ENCODE results near the gene PLEKHG2. TPM values are rescaled to one million over a fixed set of nuclear protein-coding genes. Genes with fewer than 3 reads are reported as not detected.

The PLEKHG2 gene
- total and polyA plus RNA-seq, 9 of the 15 experiments (the other 6 are each of a cell fraction or from before 2014, with no cell fraction given), result 0.98 to 45.7 (median 9.8) TPM

GRCh38 chr19:39409208-39410016 is 3.1 kb upstream of the PLEKHG2 start:
- ChIA-PET CTCF (ENCODE audit: low intra/inter-chr PET ratio) (interaction anchor here (0.6 kb wide), 1 partner anchor 69 kb away, joined by 4 read pairs; no protein-coding TSS in a partner anchor), POLR2A (interaction anchor here (1.0 to 4.0 kb wide), 5 partner anchors 11 to 88 kb away, joined by 6 to 18 read pairs (median 12); partner anchors contain the start of genes MED29, PAF1 and RPS16)
- no peaks in the 10 kb centered on the region for H3K27me3 ChIP-seq (ENCODE audit: control insufficient read depth in 2 of 2, insufficient read depth in 2 of 2, low read length in 2 of 2)
- peak; percentile 63 to 84 (median 74) for DNase-seq (ENCODE audit: extremely low read depth in 1 of 4, low spot score in 3 of 4)
- H4K20me1 ChIP-seq (replicated peaks; ENCODE audit: control insufficient read depth, insufficient read depth, low read length), result peaks cover 4% of the 10 kb centered on the region; the same call in 1 of the 2 replicates
- ATAC-seq, result peak; percentile 32
- H3K79me2 ChIP-seq (ENCODE audit: control insufficient read depth, insufficient read depth, low read length), result peaks cover 60% of the 10 kb centered on the region
- H2AFZ ChIP-seq (ENCODE audit: low read depth, low read length), result peak overlapping the region; percentile 85
- H3K9me3 ChIP-seq (replicated peaks; ENCODE audit: control insufficient read depth, insufficient read depth, low read depth, low read length), result no peaks in the 10 kb centered on the region
- no TSS peak for BruUV-seq (replicated peaks)
- H3K9me1 ChIP-seq (ENCODE audit: control insufficient read depth, insufficient read depth, low read length), result no peaks in the 10 kb centered on the region
- H3K27ac ChIP-seq (ENCODE audit: extremely low read depth, low read depth, low read length), result peak overlapping the region; percentile 98
- H3K9ac ChIP-seq (ENCODE audit: insufficient read depth in 1 of 2, low read depth in 2 of 2, low read length in 2 of 2), result peak overlapping the region; percentile 91 to 94
- no peak for FAIRE-seq
- WGBS (ENCODE audit: insufficient coverage, low coverage, missing lambda C conversion rate), result under 1% methylated on average over 32 of the region's 52 CpGs
- H3K36me3 ChIP-seq (ENCODE audit: control insufficient read depth, insufficient read depth, low read length), result peaks cover 13% of the 10 kb centered on the region; the same call in 1 of the 3 replicates
- peak overlapping the region; percentile 85 for H3K4me2 ChIP-seq (ENCODE audit: insufficient read depth, low read length)
- H3K4me1 ChIP-seq (replicated peaks in 1 of 2; ENCODE audit: control insufficient read depth in 2 of 2, insufficient read depth in 2 of 2, low read length in 2 of 2), result peaks cover 50 to 76% of the 10 kb centered on the region in 2 experiments
- intact Hi-C loops (cut with micrococcal nuclease), result loop anchor here (2.0 to 5.0 kb wide), 4 partner anchors 67 to 287 kb away; partner anchors contain the start of gene SAMD4B
- H3K4me3 ChIP-seq, result peak overlapping the region; percentile 61
- in situ Hi-C loops (cut with MboI), result no loop called here
- TF ChIP-seq, protein P1, sequence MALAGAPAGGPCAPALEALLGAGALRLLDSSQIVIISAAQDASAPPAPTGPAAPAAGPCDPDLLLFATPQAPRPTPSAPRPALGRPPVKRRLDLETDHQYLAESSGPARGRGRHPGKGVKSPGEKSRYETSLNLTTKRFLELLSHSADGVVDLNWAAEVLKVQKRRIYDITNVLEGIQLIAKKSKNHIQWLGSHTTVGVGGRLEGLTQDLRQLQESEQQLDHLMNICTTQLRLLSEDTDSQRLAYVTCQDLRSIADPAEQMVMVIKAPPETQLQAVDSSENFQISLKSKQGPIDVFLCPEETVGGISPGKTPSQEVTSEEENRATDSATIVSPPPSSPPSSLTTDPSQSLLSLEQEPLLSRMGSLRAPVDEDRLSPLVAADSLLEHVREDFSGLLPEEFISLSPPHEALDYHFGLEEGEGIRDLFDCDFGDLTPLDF (CRISPR knock-in tag; IDR thresholded peaks at IDR 0.05), result no peak
- TF ChIP-seq DMBX1 (CRISPR knock-in tag; IDR thresholded peaks at IDR 0.05; ENCODE audit: borderline replicate concordance) (no peak), SRSF9 (IDR thresholded peaks at IDR 0.05; ENCODE audit: borderline replicate concordance, low read depth, low read length) (no peak), MTA3 (IDR thresholded peaks at IDR 0.05; ENCODE audit: borderline replicate concordance) (0 out of 2 replicates have a peak, but pooled peaks have one; percentile 64), ZNF707 (CRISPR knock-in tag; conservative IDR thresholded peaks at IDR 0.05) (no peak), ZNF695 (CRISPR knock-in tag; IDR thresholded peaks at IDR 0.05) (no peak), NFIC (IDR thresholded peaks at IDR 0.05) (peak; percentile 15; the same call in 1 of the 2 replicates), HDAC1 (IDR thresholded peaks at IDR 0.05) (peak; percentile 6 to 41; a peak in 1 of 4 replicates)
- TF ChIP-seq, protein P2, sequence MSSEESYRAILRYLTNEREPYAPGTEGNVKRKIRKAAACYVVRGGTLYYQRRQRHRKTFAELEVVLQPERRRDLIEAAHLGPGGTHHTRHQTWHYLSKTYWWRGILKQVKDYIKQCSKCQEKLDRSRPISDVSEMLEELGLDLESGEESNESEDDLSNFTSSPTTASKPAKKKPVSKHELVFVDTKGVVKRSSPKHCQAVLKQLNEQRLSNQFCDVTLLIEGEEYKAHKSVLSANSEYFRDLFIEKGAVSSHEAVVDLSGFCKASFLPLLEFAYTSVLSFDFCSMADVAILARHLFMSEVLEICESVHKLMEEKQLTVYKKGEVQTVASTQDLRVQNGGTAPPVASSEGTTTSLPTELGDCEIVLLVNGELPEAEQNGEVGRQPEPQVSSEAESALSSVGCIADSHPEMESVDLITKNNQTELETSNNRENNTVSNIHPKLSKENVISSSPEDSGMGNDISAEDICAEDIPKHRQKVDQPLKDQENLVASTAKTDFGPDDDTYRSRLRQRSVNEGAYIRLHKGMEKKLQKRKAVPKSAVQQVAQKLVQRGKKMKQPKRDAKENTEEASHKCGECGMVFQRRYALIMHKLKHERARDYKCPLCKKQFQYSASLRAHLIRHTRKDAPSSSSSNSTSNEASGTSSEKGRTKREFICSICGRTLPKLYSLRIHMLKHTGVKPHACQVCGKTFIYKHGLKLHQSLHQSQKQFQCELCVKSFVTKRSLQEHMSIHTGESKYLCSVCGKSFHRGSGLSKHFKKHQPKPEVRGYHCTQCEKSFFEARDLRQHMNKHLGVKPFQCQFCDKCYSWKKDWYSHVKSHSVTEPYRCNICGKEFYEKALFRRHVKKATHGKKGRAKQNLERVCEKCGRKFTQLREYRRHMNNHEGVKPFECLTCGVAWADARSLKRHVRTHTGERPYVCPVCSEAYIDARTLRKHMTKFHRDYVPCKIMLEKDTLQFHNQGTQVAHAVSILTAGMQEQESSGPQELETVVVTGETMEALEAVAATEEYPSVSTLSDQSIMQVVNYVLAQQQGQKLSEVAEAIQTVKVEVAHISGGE (CRISPR knock-in tag; IDR thresholded peaks at IDR 0.05), result peak in 1 of 3 experiments; percentile 85; a peak in 2 of 6 replicates
- TF ChIP-seq, protein P3, sequence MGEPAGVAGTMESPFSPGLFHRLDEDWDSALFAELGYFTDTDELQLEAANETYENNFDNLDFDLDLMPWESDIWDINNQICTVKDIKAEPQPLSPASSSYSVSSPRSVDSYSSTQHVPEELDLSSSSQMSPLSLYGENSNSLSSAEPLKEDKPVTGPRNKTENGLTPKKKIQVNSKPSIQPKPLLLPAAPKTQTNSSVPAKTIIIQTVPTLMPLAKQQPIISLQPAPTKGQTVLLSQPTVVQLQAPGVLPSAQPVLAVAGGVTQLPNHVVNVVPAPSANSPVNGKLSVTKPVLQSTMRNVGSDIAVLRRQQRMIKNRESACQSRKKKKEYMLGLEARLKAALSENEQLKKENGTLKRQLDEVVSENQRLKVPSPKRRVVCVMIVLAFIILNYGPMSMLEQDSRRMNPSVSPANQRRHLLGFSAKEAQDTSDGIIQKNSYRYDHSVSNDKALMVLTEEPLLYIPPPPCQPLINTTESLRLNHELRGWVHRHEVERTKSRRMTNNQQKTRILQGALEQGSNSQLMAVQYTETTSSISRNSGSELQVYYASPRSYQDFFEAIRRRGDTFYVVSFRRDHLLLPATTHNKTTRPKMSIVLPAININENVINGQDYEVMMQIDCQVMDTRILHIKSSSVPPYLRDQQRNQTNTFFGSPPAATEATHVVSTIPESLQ (CRISPR knock-in tag; IDR thresholded peaks at IDR 0.05), result no peak
- TF ChIP-seq, protein P4, sequence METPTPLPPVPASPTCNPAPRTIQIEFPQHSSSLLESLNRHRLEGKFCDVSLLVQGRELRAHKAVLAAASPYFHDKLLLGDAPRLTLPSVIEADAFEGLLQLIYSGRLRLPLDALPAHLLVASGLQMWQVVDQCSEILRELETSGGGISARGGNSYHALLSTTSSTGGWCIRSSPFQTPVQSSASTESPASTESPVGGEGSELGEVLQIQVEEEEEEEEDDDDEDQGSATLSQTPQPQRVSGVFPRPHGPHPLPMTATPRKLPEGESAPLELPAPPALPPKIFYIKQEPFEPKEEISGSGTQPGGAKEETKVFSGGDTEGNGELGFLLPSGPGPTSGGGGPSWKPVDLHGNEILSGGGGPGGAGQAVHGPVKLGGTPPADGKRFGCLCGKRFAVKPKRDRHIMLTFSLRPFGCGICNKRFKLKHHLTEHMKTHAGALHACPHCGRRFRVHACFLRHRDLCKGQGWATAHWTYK (CRISPR knock-in tag; IDR thresholded peaks at IDR 0.05), result peak; percentile 31; the same call in 1 of the 2 replicates
